HG03571 (cell line): ENCODE results near the gene FBXW8.

Source experiments
- ATAC-seq: cut with Tn5 transposase; IDR thresholded peaks from one replicate; pipeline ENCODE4 v1.9.1; 2021; ENCODE audit not compliant: unreplicated experiment

Gene FBXW8

GRCh38 chr12:117035287-117035686, 124.5 kb downstream of the FBXW8 start:
- ATAC-seq: no peak

GRCh38 chr12:117036046-117036445, 125.3 kb downstream of the FBXW8 start:
- ATAC-seq: no peak

GRCh38 chr12:117036547-117036946, 125.8 kb downstream of the FBXW8 start:
- ATAC-seq: no peak

GRCh38 chr12:117037289-117038022, 126.7 kb downstream of the FBXW8 start:
- ATAC-seq: no peak

- no peak for ATAC-seq
These were observed 127.4 kb downstream of the FBXW8 start for GRCh38 chr12:117038023-117038680.

- no peak for ATAC-seq
These were observed 128.2 kb downstream of the FBXW8 start for GRCh38 chr12:117038919-117039318.

- ATAC-seq: no peak
These were observed 129.2 kb downstream of the FBXW8 start for GRCh38 chr12:117039891-117040309.

GRCh38 chr12:117040496-117040895, 129.7 kb downstream of the FBXW8 start:
- ATAC-seq: no peak

GRCh38 chr12:117041798-117042170, 131.0 kb downstream of the FBXW8 start:
- no peak for ATAC-seq

- no peak for ATAC-seq
These were observed 131.6 kb downstream of the FBXW8 start for GRCh38 chr12:117042171-117042842.

GRCh38 chr12:117042862-117043261, 132.1 kb downstream of the FBXW8 start:
- ATAC-seq: no peak

GRCh38 chr12:117044311-117044710, 133.6 kb downstream of the FBXW8 start:
- no peak for ATAC-seq

GRCh38 chr12:117044790-117045159, 134.0 kb downstream of the FBXW8 start:
- ATAC-seq: no peak

GRCh38 chr12:117045160-117046010, 134.6 kb downstream of the FBXW8 start:
- no peak for ATAC-seq

- ATAC-seq: no peak
These were observed 135.2 kb downstream of the FBXW8 start for GRCh38 chr12:117046011-117046369.

- ATAC-seq: no peak
These were observed 135.7 kb downstream of the FBXW8 start for GRCh38 chr12:117046425-117046824.

- no peak for ATAC-seq
These were observed 136.2 kb downstream of the FBXW8 start for GRCh38 chr12:117046861-117047530.

- ATAC-seq: no peak
These were observed 137.2 kb downstream of the FBXW8 start for GRCh38 chr12:117047810-117048584.

GRCh38 chr12:117048585-117048904, 137.8 kb downstream of the FBXW8 start:
- ATAC-seq: no peak

GRCh38 chr12:117049295-117049694, 138.5 kb downstream of the FBXW8 start:
- ATAC-seq: no peak
